Activated naive CD4-positive, alpha-beta T cell treated with Interleukin-2 at 50 U/mL for 16 hours (primary cell): ENCODE measurements around the gene TBC1D22A.
"Not testable (repeated sequence)": the region's sequence is repeated elsewhere in the genome, so short reads cannot be mapped to it uniquely, and the experiment has no call there.

Experiments
- DNase-seq: peaks from one replicate; pipeline ENCODE4 v3.0.0-alpha.2; 2020

Gene TBC1D22A

DNA sequence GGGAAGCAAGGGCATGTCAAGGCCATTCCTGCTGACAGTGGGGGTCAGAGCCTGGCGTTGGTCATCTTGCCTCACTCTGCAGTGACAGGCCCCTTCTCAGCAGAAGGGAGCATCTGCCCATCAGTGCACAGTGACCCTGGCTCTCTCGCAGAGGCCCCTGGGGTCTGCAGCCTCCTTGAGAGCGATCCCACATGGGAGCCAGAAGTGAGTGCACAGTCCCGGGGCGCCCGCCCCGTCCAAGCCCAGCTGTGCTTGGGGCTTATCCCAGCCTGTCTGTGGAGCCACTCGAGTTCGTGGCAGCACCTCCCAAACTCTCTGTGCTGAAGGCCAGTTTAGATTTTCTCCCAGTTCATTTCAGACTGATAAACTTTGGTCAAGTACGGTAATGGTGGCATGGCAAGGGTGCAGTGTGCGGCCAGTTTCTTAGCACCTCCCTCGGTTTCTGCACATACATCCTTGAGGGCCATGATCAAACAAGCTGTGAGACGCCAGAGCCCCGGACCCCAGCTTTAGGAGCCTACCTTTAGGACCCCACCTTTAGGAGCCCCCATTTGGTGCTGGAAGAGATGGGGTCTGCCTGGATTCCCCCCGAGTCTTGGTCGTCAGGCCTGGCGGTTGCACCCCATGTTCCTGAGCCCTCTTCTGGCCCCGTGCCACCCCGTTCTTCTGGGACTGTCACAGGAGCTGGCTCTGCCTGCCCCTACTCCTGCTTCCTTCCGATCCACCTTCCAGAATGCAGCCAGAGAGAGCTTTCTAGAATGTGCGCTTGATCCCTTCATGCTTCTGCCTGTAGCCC lies 369.4 kb downstream of the TBC1D22A start:
- DNase-seq, result no peak

DNA sequence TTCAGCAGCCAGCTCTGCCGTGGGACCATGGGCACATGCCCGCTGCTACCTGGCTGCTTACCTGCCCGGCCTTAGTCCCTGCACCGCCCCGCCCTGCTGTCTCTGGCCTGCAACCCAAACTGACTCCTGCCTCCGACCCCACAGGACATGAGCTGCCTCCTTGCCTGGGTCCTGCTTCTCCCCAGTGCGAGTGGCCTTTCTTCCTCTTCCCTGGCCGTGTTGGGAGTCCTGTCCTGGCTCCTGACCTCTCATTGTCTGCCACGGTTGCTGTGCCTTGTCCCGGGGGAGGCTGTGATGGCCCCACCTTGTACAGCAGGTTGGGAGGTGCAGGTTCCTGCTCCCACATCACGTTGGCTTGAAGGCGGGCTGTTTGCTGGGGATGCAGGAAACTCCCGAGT lies 370.0 kb downstream of the TBC1D22A start:
- no peak for DNase-seq

- DNase-seq, result no peak
Observed at GRCh38 chr22:47133061-47133969, 370.9 kb downstream of the TBC1D22A start.

DNA sequence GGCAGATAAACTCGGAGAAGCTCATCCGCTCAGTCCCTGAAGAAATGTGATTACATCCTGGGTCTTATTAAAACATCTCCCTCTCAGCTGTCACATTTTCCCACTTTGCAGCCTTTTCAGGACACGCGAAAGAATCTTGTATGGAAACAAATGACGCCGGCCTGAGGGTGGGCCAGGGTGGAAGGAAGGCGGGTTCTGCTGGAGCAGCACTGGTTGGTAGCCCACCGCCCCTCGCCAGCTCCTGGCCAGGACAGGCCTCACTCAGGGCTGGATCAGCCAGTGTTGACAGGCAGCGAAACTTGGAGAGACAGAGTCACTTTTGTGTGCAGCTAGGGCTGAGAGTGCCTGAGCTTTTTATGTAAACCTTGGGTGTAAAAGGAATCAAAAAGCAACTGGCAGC lies 371.8 kb downstream of the TBC1D22A start:
- DNase-seq, result no peak

DNA sequence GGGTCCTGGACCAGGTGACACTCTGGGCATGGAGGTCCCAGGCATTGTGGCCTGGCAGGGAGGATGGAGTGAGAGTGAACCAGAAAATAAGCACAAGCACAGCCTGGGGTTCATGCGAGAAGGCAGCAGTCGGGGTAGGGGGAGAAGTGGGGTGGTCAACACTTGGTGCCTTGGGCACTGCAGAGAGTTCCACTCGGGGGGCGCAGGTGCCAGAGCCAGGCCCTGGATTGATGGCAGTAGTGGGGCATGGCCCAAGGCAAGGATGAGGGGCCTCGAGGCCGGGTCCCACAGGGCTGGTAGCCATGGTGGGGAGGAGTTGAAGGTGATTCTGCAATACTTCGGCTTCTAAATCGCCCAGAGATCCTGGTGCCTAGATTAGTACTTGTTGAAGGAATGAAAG lies 372.9 kb downstream of the TBC1D22A start:
- no peak for DNase-seq

DNA sequence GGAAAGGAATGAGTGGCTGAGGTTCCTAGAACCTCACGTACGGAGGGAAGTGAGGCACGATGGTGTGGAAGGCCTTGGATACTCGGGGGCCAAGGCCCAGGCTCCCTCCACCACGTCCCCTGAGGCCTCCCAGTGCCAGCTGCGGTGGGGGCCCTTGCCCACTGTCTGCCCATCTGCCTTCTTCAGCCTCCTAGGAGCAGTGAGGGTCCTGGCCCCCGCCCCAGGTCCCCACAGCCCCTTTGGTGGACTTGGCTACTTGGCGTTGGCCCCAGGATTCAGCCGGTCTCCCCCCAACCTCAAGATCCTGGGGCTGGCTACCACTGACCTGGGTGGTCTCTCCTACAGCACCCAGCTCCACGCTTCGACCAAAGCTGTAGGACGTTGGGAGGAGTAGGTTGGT lies 373.6 kb downstream of the TBC1D22A start:
- no peak for DNase-seq

DNA sequence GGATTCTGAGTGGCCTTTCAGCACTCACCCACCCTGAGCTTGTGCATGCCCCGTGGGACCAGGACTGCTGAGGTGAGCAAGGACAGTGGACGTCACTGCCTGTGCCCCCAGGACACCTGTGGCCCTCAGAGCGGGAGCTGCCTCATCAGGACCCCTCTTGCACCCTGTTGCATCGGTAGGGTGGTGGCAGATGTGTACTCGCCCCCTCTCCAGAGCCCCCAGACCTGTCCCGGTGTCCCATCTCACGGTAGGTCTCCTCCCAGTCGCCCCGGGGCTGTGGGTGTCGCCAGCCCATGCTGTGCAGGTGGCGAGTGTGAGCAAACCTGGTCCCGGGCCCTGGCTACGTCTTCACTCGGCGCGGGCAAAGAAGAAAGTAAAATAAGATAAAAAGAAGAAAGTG lies 374.2 kb downstream of the TBC1D22A start:
- DNase-seq, result no peak

GRCh38 chr22:47139013-47139789 lies 376.8 kb downstream of the TBC1D22A start:
- DNase-seq, result no peak

DNA sequence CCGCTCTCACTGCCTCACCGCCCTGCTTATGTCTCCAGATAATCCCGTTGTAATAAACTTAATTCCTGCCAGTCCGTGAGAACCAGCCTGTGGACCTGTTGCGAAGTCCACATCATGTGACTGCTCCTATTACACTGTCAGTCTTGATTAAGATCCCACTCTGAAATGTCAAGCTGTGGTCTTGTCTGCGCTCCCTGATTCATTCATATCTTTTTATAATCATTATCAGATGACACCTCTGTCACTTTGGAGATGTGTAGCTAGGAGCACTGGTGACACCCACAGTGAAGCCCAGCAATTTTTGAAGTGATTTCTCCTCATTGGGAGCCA lies 377.3 kb downstream of the TBC1D22A start:
- no peak for DNase-seq

DNA sequence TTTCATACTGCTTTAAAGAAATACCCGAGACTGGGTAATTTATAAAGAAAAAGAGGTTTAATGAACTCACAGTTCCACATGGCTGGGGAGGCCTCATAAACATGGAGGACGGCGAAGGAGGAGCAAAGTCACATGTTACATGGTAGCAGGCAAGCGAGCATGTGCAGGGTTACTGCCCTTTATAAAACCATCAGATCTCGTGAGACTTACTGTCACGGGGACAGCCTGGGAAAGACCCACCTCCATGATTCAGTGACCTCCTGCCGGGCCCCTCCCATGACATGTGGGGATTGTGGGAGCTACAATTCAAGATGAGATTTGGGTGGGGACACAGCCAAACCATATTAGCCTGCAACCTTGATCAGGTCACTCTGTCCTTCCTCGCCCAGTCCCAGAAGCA lies 378.5 kb downstream of the TBC1D22A start:
- DNase-seq, result not testable (repeated sequence)

GRCh38 chr22:47142427-47143046 lies 380.1 kb downstream of the TBC1D22A start:
- DNase-seq, result no peak

- DNase-seq, result no peak
Observed at GRCh38 chr22:47143249-47143938, 380.9 kb downstream of the TBC1D22A start.

DNA sequence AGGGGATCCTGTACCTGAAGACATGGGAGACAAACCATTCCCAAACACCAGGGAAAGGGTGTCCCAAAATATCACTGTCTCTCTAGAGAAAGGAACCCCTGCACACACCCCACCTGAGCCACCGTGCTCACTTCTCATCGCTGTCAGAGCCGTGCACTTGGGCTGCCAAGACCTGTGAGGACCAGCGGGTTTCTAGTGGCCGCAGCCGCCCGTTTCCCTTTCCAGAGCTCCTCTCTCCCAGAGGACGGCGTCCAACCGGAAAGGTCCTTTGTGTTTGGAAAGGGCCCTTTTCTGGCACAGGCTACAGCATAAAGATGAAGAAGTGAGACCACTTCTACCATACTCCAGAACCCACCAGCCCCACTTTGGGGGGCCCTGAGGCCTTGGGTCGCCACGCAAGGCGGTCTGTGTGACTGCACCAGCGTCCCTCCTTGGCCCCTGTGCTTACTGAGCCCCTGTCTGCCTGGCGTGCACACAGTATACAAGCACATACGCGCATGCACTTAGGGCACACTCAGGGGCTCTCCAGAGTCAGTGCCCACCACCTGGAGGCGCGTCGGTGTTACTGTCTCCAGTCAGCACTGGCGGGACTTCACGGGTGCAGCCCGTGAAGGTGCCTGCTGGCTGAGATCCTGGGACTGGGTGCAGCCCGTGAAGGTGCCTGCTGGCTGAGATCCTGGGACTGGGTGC lies 381.8 kb downstream of the TBC1D22A start:
- no peak for DNase-seq

GRCh38 chr22:47144791-47145425 lies 382.5 kb downstream of the TBC1D22A start:
- no peak for DNase-seq

GRCh38 chr22:47145883-47146282 lies 383.4 kb downstream of the TBC1D22A start:
- DNase-seq, result no peak

- DNase-seq, result no peak
Observed at GRCh38 chr22:47146391-47146790, 383.9 kb downstream of the TBC1D22A start.

DNA sequence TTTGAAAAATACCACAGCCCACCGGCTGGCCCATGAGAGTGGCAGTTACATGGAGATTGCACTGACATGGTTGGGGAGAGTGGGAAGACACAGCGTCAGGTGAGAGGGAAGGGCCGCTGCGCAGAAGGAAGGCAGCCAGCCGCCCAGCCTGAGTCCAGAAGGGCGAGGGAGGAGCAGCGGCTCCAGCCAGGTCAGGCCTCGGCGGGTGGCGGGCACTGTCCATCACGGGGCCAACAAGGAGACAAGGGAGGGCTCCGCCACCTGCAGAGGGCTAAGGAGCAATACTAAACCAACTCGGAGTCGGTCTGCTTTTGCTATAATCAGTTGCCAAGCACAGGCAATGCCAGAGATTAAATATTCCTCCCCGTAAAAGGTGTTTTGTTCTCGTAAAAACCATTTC lies 384.5 kb downstream of the TBC1D22A start:
- no peak for DNase-seq

GRCh38 chr22:47147572-47147971 lies 385.1 kb downstream of the TBC1D22A start:
- no peak for DNase-seq

DNA sequence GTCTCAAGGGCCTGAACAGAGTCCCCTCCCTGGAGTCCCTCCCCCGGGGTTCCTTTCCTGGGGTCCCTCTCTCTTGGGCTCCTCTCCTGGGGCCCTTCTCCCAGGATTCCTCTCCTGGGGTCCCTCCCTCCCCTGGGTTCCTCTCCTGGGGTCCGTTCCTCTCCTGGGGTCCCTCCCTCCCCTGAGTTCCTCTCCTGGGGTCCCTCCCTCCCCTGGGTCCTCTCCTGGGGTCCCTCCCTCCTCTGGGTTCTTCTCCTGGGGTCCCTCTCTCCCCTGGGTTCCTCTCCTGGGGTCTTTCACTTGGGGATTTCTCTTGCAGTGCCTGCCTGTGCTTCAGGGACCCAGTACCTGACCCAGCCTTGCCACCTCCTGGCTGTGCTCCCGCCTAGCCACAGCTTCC lies 386.1 kb downstream of the TBC1D22A start:
- DNase-seq, result no peak

DNA sequence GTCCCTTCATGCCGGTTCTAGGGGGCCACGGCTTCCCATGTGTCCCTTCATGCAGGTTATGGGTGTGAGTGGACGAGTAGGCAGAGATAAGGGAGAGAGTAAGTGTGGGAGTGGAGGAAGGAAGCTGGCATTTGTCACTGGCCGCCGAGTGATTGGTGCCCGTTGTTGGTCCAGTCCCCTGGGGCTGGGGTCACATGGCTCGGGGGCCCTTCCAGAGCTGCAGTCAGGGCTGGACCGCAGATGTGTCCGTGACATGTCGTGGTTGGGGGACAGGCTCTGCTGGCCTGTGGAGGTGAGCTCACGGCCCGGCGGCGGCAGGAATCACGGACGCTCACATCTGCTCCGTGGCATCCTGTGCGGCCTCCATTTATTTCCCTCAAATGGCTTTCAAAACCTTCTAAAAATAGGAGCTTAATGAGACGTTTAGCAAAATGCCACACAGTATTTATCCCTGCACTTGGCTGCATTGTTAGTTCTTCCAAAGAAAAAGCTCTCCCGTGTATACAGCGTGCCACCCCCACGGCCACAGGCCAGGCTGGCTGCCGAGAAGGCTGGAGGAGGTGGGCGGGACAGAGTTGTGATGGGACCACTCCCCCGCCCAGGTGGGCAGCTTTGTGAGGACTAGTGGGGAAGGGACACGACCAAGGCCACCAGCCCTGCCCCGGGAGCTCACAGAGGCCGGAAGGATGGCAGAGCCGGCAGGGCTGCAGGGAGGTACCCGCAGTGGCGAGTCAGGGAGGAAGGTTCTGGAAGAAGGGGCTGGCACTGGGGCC lies 386.7 kb downstream of the TBC1D22A start:
- no peak for DNase-seq
